ENCODE data around the gene NDUFA8.

NDUFA8 gene

DNA sequence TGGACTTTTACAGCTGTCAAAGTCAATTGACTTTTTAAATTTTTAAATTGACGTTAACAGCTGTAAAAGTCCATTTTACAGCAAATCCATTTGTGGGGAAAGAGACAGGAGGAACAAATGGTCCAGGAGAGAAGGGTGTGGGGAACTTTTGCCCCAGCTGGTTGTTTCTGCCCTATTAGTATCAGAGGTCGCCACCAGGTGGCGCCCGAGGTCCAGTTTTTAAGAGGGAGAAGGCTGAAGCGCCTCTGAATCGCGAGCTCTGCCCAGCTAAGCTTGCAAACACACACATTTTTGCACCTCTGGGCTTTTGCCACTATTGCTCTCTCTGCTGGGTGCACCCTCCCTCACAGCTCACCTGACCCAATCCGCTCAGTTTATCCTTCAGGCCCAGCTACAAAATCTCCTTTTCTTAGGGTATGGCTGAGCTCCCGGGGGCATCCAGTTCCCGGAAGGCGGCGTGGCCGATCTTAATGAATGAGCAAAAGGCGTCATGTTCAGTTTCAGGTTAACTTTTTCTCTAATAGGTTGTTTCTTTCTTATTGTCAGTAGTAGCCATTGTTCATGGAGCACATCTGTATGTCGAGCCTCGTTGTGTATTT is 60.2 kb downstream of the NDUFA8 start:
- peak; percentile 57 for DNase-seq

DNA sequence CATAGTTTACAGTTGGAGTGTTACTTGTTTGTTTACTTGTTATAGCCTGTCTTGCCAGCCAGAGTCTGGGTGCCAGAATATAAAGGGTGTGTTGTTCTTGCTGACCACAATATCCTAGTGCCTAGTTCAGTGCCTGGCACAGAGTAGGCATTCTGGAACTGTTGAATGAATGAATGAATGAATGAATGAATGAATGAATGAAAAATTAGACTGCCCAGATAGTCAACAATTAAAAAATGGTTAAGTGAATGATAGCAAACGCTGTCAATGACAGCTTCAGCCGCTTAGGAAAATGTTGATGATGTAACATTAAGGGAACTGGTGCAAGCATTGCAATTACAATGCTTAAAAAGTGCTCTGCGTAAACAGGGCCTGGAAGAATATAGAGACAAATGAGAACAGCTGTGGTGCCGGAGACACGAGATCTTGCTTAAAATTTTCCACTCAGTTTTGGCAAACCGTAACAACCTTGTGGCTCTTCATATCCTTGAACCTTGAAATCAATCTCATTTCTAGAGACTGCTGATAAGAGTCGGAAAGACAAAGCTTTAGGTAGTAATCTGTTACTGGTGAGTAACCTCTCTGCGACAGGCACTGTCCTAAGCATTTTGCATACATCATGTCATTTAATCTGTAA is 61.8 kb downstream of the NDUFA8 start:
- no peak for DNase-seq

DNA sequence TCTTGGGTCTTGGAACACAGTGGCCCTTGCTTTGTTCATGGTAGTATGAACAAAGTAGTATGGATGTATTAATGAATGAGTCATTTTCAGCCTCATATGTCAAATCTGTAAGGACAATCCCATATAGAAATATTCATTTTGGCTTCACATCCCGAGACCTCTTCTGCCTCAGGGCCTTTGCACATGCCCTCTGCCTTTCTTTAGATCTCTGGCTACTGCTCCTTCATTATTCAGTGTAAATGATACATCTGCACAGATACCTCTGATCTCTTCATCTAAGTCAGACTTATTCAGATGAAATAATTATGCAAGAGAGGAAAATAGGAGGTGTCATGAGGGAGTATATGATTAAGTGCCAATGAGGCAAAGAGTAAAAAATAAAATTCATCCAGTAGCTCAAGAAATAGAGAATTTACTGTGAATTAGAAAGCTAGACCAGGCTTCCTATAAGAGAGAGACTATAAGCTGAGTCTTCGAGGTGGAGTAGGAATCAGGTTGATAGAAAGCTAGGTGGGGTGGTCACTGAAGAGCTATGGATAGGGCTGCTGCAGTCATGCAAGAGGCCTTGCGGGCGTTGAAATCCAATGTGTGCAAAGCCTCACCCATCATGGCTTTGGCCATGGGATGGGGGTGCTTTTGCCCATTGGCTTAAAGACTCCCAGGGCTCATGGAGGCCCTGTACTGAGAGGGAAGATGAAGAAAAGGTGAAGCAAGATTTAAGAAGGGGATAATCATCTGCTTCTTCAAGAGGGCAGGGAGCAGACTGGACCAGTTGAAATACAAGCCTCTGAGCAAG is 62.8 kb downstream of the NDUFA8 start:
- DNase-seq: no peak

DNA sequence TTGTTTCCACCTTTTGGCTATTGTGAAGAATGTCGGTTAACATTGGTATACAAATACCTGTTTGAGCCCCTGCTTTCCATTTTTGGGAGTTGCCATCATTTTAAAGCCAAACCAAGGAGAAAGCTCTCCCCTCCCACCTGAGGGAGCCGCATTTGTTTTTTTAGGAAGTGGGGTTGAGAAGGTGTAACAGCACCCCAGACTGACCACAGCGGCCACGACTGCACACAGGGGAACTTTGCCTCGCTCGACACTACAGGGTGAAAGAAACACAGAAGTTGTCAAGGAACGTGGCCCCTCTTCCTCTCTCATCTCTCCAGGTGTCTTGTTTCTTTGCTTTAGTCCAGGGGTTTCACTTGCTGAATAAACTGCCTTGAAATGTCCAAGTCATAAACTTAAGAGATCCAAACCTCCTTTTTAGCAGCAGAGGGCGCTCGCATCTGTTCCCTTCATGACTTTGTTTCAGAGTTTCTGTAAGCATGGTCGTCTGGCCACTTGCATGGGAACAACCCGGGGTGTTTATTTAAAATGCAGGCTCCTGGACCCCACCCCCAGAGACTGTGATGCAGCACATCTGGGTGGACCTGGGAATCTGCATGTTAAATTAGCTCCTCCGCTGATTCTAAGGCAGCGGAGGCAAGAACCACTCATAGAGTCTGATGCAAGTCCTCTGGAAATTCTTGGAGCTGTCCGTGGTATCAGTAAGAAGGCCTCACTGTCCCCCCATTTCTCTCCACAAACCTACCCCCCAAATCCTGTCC is 64.4 kb downstream of the NDUFA8 start:
- DNase-seq: peak; percentile 44

All from right kidney (tissue), 1 donor.